Measurements from ENCODE around the gene UBA1. TPM values are rescaled to one million over a fixed set of nuclear protein-coding genes. Genes with fewer than 3 reads are reported as not detected.

UBA1 gene
- total and polyA plus RNA-seq, 2 donors (not counting 3 experiments of a cell fraction or from before 2014, with no cell fraction given): 237 to 297 TPM

DNA sequence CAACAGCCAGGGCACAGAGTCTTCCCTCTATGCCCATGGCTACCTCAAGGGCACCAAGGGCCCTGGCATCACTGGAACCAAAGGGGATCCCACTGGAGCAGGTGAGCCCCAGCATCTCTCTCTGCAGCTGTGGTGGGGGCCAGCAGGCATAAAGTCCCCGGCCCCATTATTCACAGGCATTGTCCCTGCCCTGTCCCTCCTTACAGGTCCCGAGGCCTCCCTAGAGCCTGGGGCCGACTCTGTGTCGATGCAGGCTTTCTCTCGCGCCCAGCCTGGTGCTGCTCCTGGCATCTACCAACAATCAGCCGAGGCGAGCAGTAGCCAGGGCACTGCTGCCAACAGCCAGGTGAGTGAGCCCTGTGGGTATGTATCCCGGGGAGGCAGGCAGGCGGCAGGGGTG lies 12.3 kb upstream of the UBA1 start:
- no peaks in the 10 kb centered on the region for H4K20me1 ChIP-seq (replicated peaks; ENCODE audit: control insufficient read depth, extremely low read depth, insufficient read depth, low read length)
- H3K79me2 ChIP-seq (ENCODE audit: control insufficient read depth, insufficient read depth, low read length): no peaks in the 10 kb centered on the region
- TF ChIP-seq POLR2AphosphoS5 (IDR thresholded peaks at IDR 0.05; ENCODE audit: insufficient read depth, low read depth, low read length) (no peak), JUN (IDR thresholded peaks at IDR 0.05; ENCODE audit: borderline replicate concordance, insufficient read depth, insufficient read length, low read depth) (no peak), MYC (IDR thresholded peaks at IDR 0.05; ENCODE audit: low read depth, low read length) (no peak)
- no peak for FAIRE-seq
- H2AFZ ChIP-seq (ENCODE audit: low read depth, low read length): no peak overlapping the region
- H3K4me1 ChIP-seq (ENCODE audit: control insufficient read depth, extremely low read depth, insufficient read depth, low read length): no peaks in the 10 kb centered on the region
- dilution Hi-C loops (cut with MboI; ENCODE audit: extremely low pct_ligation_motif_present, low sequenced_read_pairs) (no loop called here), intact Hi-C loops (cut with micrococcal nuclease) (no loop called here)
- CTCF ChIA-PET: no interaction called here
- no peaks in the 10 kb centered on the region for H3K27me3 ChIP-seq (ENCODE audit: control insufficient read depth in 2 of 2, insufficient read depth in 2 of 2, low read length in 2 of 2)
- H3K27ac ChIP-seq (ENCODE audit: insufficient read depth, low read depth, low read length): no peak overlapping the region
- no TSS peak for BruUV-seq (replicated peaks)
- H3K9me3 ChIP-seq (replicated peaks; ENCODE audit: control insufficient read depth, insufficient read depth, low read length): no peaks in the 10 kb centered on the region
- POLR2A ChIA-PET: no interaction called here
- no peak overlapping the region for H3K4me3 ChIP-seq (replicated peaks in 1 of 3; ENCODE audit: insufficient read depth in 1 of 3, low read depth in 1 of 3, low read length in 3 of 3)
- H3K9ac ChIP-seq (replicated peaks; ENCODE audit: extremely low read depth, insufficient read depth, low read length): no peak overlapping the region
- peaks cover 0 to 45% of the 10 kb centered on the region in 2 experiments for H3K36me3 ChIP-seq (ENCODE audit: control insufficient read depth in 2 of 2, extremely low read depth in 1 of 2, insufficient read depth in 2 of 2, low read length in 2 of 2)
- no peak for DNase-seq (ENCODE audit: low read depth, low spot score)
- H3K4me2 ChIP-seq (ENCODE audit: insufficient read depth, low read length): no peak overlapping the region
- H3K9me1 ChIP-seq (replicated peaks; ENCODE audit: control insufficient read depth, extremely low read depth, insufficient read depth, low read length): no peaks in the 10 kb centered on the region

DNA sequence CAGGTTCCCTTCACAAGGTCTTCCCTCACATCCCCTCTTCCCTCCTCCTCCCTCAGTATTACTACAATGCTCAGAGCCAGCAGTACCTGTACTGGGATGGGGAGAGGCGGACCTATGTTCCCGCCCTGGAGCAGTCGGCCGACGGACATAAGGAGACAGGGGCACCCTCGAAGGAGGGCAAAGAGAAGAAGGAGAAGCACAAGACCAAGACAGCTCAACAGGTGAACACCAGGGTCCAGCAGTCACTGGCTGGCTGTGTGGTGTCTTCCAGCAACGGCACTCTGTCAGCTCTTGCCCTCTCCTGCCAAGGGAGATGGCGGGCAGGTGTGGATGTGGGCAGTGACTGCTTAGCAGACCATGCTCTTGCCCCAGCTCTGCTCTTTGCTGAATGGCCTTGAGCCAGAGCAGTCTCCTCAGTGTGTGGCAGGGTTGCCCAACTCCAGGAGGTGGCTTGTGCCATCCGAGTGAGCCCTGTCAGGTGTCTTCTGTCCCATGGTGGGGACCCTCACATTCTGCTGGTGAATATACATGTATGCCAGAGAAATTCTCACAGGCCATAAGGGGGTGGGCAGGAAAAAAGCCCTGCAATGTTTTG lies 11.4 kb upstream of the UBA1 start:
- ChIA-PET POLR2A (no interaction called here), CTCF (no interaction called here)
- Histone ChIP-seq H4K20me1 (replicated peaks; ENCODE audit: control insufficient read depth, extremely low read depth, insufficient read depth, low read length) (no peaks in the 10 kb centered on the region), H3K79me2 (ENCODE audit: control insufficient read depth, insufficient read depth, low read length) (no peaks in the 10 kb centered on the region), H3K27ac (ENCODE audit: insufficient read depth, low read depth, low read length) (no peak overlapping the region), H2AFZ (ENCODE audit: low read depth, low read length) (no peak overlapping the region), H3K36me3 (ENCODE audit: control insufficient read depth in 2 of 2, extremely low read depth in 1 of 2, insufficient read depth in 2 of 2, low read length in 2 of 2) (peaks cover 0 to 44% of the 10 kb centered on the region in 2 experiments), H3K4me2 (ENCODE audit: insufficient read depth, low read length) (no peak overlapping the region), H3K4me1 (ENCODE audit: control insufficient read depth, extremely low read depth, insufficient read depth, low read length) (no peaks in the 10 kb centered on the region), H3K27me3 (ENCODE audit: control insufficient read depth in 2 of 2, insufficient read depth in 2 of 2, low read length in 2 of 2) (no peaks in the 10 kb centered on the region), H3K9ac (replicated peaks; ENCODE audit: extremely low read depth, insufficient read depth, low read length) (no peak overlapping the region), H3K9me1 (replicated peaks; ENCODE audit: control insufficient read depth, extremely low read depth, insufficient read depth, low read length) (no peaks in the 10 kb centered on the region), H3K9me3 (replicated peaks; ENCODE audit: control insufficient read depth, insufficient read depth, low read length) (no peaks in the 10 kb centered on the region), H3K4me3 (replicated peaks in 1 of 3; ENCODE audit: insufficient read depth in 1 of 3, low read depth in 1 of 3, low read length in 3 of 3) (no peak overlapping the region)
- FAIRE-seq (no peak), DNase-seq (ENCODE audit: low read depth, low spot score) (no peak)
- dilution Hi-C loops (cut with MboI; ENCODE audit: extremely low pct_ligation_motif_present, low sequenced_read_pairs) (no loop called here), intact Hi-C loops (cut with micrococcal nuclease) (no loop called here)
- no TSS peak for BruUV-seq (replicated peaks)
- TF ChIP-seq, protein P1, sequence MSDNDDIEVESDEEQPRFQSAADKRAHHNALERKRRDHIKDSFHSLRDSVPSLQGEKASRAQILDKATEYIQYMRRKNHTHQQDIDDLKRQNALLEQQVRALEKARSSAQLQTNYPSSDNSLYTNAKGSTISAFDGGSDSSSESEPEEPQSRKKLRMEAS (IDR thresholded peaks at IDR 0.05; ENCODE audit: insufficient read depth, insufficient read length): no peak
- TF ChIP-seq POLR2A (IDR thresholded peaks at IDR 0.05; ENCODE audit: low read depth, low read length): no peak
- no peak for TF ChIP-seq GATA2 (IDR thresholded peaks at IDR 0.05; ENCODE audit: insufficient read depth, insufficient read length, low read depth, low read length)
- TF ChIP-seq POLR2AphosphoS5 (IDR thresholded peaks at IDR 0.05; ENCODE audit: insufficient read depth, low read depth, low read length): no peak
- TF ChIP-seq JUN (IDR thresholded peaks at IDR 0.05; ENCODE audit: borderline replicate concordance, insufficient read depth, insufficient read length, low read depth): no peak
- no peak for TF ChIP-seq MYC (IDR thresholded peaks at IDR 0.05; ENCODE audit: low read depth, low read length)
- TF ChIP-seq FOS (IDR thresholded peaks at IDR 0.05; ENCODE audit: borderline replicate concordance, insufficient read depth, low read length): no peak
- TF ChIP-seq, protein P2, sequence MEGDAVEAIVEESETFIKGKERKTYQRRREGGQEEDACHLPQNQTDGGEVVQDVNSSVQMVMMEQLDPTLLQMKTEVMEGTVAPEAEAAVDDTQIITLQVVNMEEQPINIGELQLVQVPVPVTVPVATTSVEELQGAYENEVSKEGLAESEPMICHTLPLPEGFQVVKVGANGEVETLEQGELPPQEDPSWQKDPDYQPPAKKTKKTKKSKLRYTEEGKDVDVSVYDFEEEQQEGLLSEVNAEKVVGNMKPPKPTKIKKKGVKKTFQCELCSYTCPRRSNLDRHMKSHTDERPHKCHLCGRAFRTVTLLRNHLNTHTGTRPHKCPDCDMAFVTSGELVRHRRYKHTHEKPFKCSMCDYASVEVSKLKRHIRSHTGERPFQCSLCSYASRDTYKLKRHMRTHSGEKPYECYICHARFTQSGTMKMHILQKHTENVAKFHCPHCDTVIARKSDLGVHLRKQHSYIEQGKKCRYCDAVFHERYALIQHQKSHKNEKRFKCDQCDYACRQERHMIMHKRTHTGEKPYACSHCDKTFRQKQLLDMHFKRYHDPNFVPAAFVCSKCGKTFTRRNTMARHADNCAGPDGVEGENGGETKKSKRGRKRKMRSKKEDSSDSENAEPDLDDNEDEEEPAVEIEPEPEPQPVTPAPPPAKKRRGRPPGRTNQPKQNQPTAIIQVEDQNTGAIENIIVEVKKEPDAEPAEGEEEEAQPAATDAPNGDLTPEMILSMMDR (IDR thresholded peaks at IDR 0.05; ENCODE audit: extremely low read depth in 1 of 2, insufficient read depth in 1 of 2, low read depth in 1 of 2, low read length in 2 of 2): no peak
- TF ChIP-seq EZH2 (IDR thresholded peaks at IDR 0.05; ENCODE audit: borderline replicate concordance, low read depth, low read length, severe bottlenecking): no peak

All from endothelial cell of umbilical vein (primary cell).